Ishikawa (cell line): Measurements from ENCODE around the gene MLLT10.

Source experiments
- CEBPB ChIP-seq: IDR thresholded peaks from 2 replicates; pipeline ENCODE4 v1.6.1; 2012
- CREB1 ChIP-seq: IDR thresholded peaks from 2 replicates; pipeline ENCODE4 v1.6.1; 2012; ENCODE audit warnings: low read depth
- EGR1 ChIP-seq: IDR thresholded peaks from 2 replicates; pipeline ENCODE4 v1.6.1; 2012
- EP300 ChIP-seq: IDR thresholded peaks from 2 replicates; pipeline ENCODE4 v1.6.1; 2012; ENCODE audit warnings: borderline replicate concordance
- FOXM1 ChIP-seq: IDR thresholded peaks from 2 replicates; pipeline ENCODE4 v1.6.1; 2012; ENCODE audit warnings: low read depth, borderline replicate concordance
- NFIC ChIP-seq: IDR thresholded peaks from 2 replicates; pipeline ENCODE4 v1.6.1; 2012
- RAD21 ChIP-seq: IDR thresholded peaks from 2 replicates; pipeline ENCODE4 v1.6.1; 2012; ENCODE audit warnings: low read depth
- REST ChIP-seq: IDR thresholded peaks from 2 replicates; pipeline ENCODE4 v1.6.1; 2012; ENCODE audit warnings: low read depth, mild to moderate bottlenecking
- TAF1 ChIP-seq: IDR thresholded peaks from 2 replicates; pipeline ENCODE4 v1.6.1; 2012; ENCODE audit warnings: low read depth, mild to moderate bottlenecking
- TCF12 ChIP-seq: IDR thresholded peaks from 2 replicates; pipeline ENCODE4 v1.6.1; 2012; ENCODE audit warnings: low read depth
- TEAD4 ChIP-seq: IDR thresholded peaks from 2 replicates; pipeline ENCODE4 v1.6.1; 2012
- USF1 ChIP-seq: IDR thresholded peaks from 2 replicates; pipeline ENCODE4 v1.6.1; 2012
- YY1 ChIP-seq: IDR thresholded peaks from 2 replicates; pipeline ENCODE4 v1.6.1; 2012; ENCODE audit warnings: low read depth
- ZBTB7A ChIP-seq: IDR thresholded peaks from 2 replicates; pipeline ENCODE4 v1.6.1; 2012; ENCODE audit warnings: low read depth
- TF ChIP-seq, protein P1 (sequence below): IDR thresholded peaks from 2 replicates; pipeline ENCODE4 v1.6.1; 2012

The MLLT10 gene

GRCh38 chr10:21524526-21525366 is 9.3 kb upstream of the MLLT10 start:
- TF ChIP-seq TEAD4 (no peak), USF1 (no peak), EGR1 (no peak), REST (no peak), ZBTB7A (no peak), CREB1 (no peak), EP300 (no peak), CEBPB (no peak), TCF12 (no peak), RAD21 (no peak), FOXM1 (no peak), TAF1 (no peak), NFIC (no peak), YY1 (no peak)
- TF ChIP-seq, protein P1, sequence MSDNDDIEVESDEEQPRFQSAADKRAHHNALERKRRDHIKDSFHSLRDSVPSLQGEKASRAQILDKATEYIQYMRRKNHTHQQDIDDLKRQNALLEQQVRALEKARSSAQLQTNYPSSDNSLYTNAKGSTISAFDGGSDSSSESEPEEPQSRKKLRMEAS = no peak

GRCh38 chr10:21525367-21526187 is 8.5 kb upstream of the MLLT10 start, which contains the start of gene SKIDA1:
SKIDA1 (minus strand) TSS chr10:21525682; CDS start chr10:21517822, 7,860 bp downstream.
- peak; percentile 71 for TF ChIP-seq TAF1
- no peak for TF ChIP-seq FOXM1
- TF ChIP-seq NFIC = no peak
- TF ChIP-seq, protein P1 = peak; percentile 82
- TF ChIP-seq YY1 = peak; percentile 59; the same call in 1 of the 2 replicates
- TF ChIP-seq ZBTB7A = peak; percentile 20; the same call in 1 of the 2 replicates
- peak; percentile 54; the same call in 1 of the 2 replicates for TF ChIP-seq EGR1

DNA sequence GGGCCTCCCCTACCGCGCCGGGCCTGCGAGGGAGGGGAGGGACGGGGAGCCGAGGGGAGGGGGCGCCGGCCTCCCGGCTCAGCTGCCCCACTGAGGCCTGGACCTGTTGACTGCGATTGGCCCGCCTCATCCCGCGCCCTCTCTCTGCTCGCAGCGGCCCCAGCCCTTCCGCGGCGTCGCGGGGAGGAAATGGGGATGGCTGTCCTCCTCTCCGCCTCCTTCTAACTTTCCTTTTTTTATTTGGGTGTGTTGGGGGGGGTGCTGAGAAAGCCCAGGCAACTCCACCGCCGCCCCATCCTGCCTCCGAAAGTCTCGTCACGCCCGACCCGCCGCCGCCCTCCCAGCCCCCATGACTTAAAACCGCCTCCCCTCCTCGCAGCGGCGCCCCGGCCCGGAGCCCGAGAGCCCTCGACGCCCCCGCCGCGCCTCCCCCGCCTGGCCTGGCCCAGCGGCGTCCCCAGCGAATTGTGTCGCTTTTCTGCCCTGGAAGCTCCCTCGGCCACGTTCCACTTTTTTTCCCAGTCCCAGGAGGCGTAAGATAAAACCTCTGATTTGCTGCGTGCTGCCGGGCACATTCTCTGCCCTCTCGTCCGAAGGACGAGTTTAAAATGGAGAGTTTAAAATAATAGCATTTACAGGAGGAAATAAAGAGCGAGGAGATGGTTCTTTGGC is 7.7 kb upstream of the MLLT10 start:
- peak; percentile 62 for TF ChIP-seq EGR1
- no peak for TF ChIP-seq FOXM1
- TF ChIP-seq, protein P1 = peak; percentile 21; the same call in 1 of the 2 replicates
- TF ChIP-seq TAF1 = peak; percentile 16; the same call in 1 of the 2 replicates

DNA sequence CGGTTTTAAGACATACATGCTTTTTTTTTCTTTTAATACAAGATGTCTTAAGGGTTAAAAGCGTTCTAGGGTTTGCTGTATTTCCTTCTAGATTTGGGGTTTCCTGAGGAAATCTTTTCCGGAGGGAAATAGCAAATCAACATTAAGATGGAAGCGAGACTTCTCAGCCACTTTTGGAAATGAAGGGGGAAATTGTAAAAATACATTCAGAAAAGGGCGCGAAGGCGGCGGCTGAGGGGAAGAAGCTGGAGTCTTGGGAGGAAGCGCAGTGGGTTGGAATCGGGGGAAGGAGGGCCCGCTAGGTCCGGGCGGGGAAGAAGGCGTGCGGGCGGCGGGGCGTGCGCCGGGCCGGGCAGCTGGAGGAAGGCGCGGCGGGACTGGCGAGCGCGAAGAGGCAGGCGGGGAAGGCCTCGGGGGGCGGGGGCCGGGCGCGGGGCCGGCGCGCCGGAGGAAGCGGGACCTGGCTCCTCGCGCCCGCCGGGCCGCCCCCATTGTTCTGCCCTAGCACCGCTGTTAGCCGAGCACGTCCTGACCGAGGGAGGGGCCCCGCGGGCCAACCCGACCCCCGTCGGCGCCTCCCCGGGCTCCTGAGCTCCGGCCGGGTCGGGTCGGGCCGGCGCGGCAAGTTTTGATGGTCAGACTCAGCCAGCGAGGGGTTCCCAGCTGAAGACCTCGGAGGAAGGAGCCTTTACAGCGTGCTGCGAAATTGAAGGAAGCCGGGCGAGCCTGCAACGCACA is 7.0 kb upstream of the MLLT10 start:
- TF ChIP-seq TEAD4 (0 out of 2 replicates have a peak, but pooled peaks have one; percentile 6), CEBPB (no peak), ZBTB7A (peak; percentile 84)

- no peak for TF ChIP-seq USF1
- no peak for TF ChIP-seq CREB1
- no peak for TF ChIP-seq TAF1
- TF ChIP-seq EP300 = no peak
- TF ChIP-seq YY1 = no peak
- TF ChIP-seq REST = no peak
- no peak for TF ChIP-seq EGR1
- no peak for TF ChIP-seq FOXM1
- TF ChIP-seq CEBPB = no peak
- TF ChIP-seq TEAD4 = no peak
- TF ChIP-seq ZBTB7A = no peak
- TF ChIP-seq TCF12 = no peak
- TF ChIP-seq, protein P1 = no peak
- TF ChIP-seq NFIC = no peak
- TF ChIP-seq RAD21 = no peak
Measured at GRCh38 chr10:21527598-21528235, 6.3 kb upstream of the MLLT10 start.
